HG02610 (cell line): ENCODE data around the gene CPT1C.

Experiments
- ATAC-seq: cut with Tn5 transposase; IDR thresholded peaks from one replicate; pipeline ENCODE4 v1.9.1; 2021; ENCODE audit warnings: mild to moderate bottlenecking, moderate library complexity; ENCODE audit not compliant: unreplicated experiment

The CPT1C gene

GRCh38 chr19:49690656-49691242 lies at the start of gene CPT1C:
CPT1C (plus strand) TSS chr19:49691116; CDS start chr19:49692253, 1,137 bp downstream.
- no peak for ATAC-seq

- ATAC-seq: peak; percentile 64
Measured at GRCh38 chr19:49641688-49642491, 49.0 kb upstream of the CPT1C start, which contains the start of gene SCAF1. SCAF1 (plus strand) TSS chr19:49642209; CDS start chr19:49645027, 2,818 bp downstream.

GRCh38 chr19:49642492-49643035 lies 48.4 kb upstream of the CPT1C start:
- no peak for ATAC-seq

GRCh38 chr19:49643466-49643865 lies 47.5 kb upstream of the CPT1C start:
- ATAC-seq: no peak

- ATAC-seq: no peak
Measured at GRCh38 chr19:49645592-49645991, 45.3 kb upstream of the CPT1C start.

- no peak for ATAC-seq
Measured at GRCh38 chr19:49645995-49646394, 44.9 kb upstream of the CPT1C start.

- ATAC-seq: no peak
Measured at GRCh38 chr19:49646586-49646985, 44.3 kb upstream of the CPT1C start.

GRCh38 chr19:49651029-49651819 lies 39.7 kb upstream of the CPT1C start:
- ATAC-seq: no peak

- ATAC-seq: no peak
Measured at GRCh38 chr19:49651820-49652550, 38.9 kb upstream of the CPT1C start.

GRCh38 chr19:49652551-49653465 lies 38.1 kb upstream of the CPT1C start:
- no peak for ATAC-seq

- ATAC-seq: no peak
Measured at GRCh38 chr19:49653466-49653806, 37.5 kb upstream of the CPT1C start.

- ATAC-seq: no peak
Measured at GRCh38 chr19:49654581-49654980, 36.3 kb upstream of the CPT1C start.

GRCh38 chr19:49655570-49656455 lies 35.1 kb upstream of the CPT1C start:
- ATAC-seq: no peak

GRCh38 chr19:49656456-49657109 lies 34.3 kb upstream of the CPT1C start:
- ATAC-seq: no peak

GRCh38 chr19:49657493-49658138 lies 33.3 kb upstream of the CPT1C start:
- no peak for ATAC-seq

- ATAC-seq: no peak
Measured at GRCh38 chr19:49658139-49658517, 32.8 kb upstream of the CPT1C start.

- no peak for ATAC-seq
Measured at GRCh38 chr19:49658566-49659442, 32.1 kb upstream of the CPT1C start.
